Measurements from ENCODE around the gene ZP1. TPM values are rescaled to one million over a fixed set of nuclear protein-coding genes. Genes with fewer than 3 reads are reported as not detected.

ZP1 gene
- total RNA-seq, 1 experiment from 2014 or later: not detected

GRCh38 chr11:60852982-60853950 is 14.1 kb upstream of the ZP1 start:
- no peak for DNase-seq (ENCODE audit: unreplicated experiment)
- Mint-ChIP-seq H3K4me3 (ENCODE audit: unreplicated experiment) (no peak overlapping the region), H3K36me3 (ENCODE audit: insufficient read depth, unreplicated experiment) (peaks cover 25% of the 10 kb centered on the region), H3K9me3 (ENCODE audit: unreplicated experiment) (no peaks in the 10 kb centered on the region), H3K27ac (ENCODE audit: low read depth, unreplicated experiment) (no peak overlapping the region), H3K27me3 (ENCODE audit: insufficient read depth, unreplicated experiment) (no peaks in the 10 kb centered on the region), H3K4me1 (ENCODE audit: insufficient read depth, unreplicated experiment) (no peaks in the 10 kb centered on the region)
- intact Hi-C loops (cut with micrococcal nuclease): no loop called here
- CTCF ChIA-PET: no interaction called here
- no peak for TF ChIP-seq CTCF (IDR thresholded peaks at IDR 0.05; ENCODE audit: unreplicated experiment)
- BruUV-seq (replicated peaks): no TSS peak
- POLR2A ChIA-PET: no interaction called here

- TF ChIP-seq CTCF (IDR thresholded peaks at IDR 0.05; ENCODE audit: unreplicated experiment): no peak
- ChIA-PET CTCF (no interaction called here), POLR2A (no interaction called here)
- Mint-ChIP-seq H3K4me3 (ENCODE audit: unreplicated experiment) (no peak overlapping the region), H3K27ac (ENCODE audit: low read depth, unreplicated experiment) (no peak overlapping the region), H3K27me3 (ENCODE audit: insufficient read depth, unreplicated experiment) (no peaks in the 10 kb centered on the region), H3K36me3 (ENCODE audit: insufficient read depth, unreplicated experiment) (peaks cover 20% of the 10 kb centered on the region), H3K9me3 (ENCODE audit: unreplicated experiment) (no peaks in the 10 kb centered on the region), H3K4me1 (ENCODE audit: insufficient read depth, unreplicated experiment) (no peaks in the 10 kb centered on the region)
- BruUV-seq (replicated peaks): no TSS peak
- intact Hi-C loops (cut with micrococcal nuclease): no loop called here
- no peak for DNase-seq (ENCODE audit: unreplicated experiment)
These were observed 13.0 kb upstream of the ZP1 start for GRCh38 chr11:60854140-60854846.

GRCh38 chr11:60854847-60855725 is 12.3 kb upstream of the ZP1 start:
- CTCF ChIA-PET: interaction anchor here (0.6 to 1.0 kb wide), 5 partner anchors 11 to 44 kb away, joined by 3 to 6 read pairs (median 5); no protein-coding TSS in a partner anchor
- Mint-ChIP-seq H3K4me1 (ENCODE audit: insufficient read depth, unreplicated experiment) (no peaks in the 10 kb centered on the region), H3K27ac (ENCODE audit: low read depth, unreplicated experiment) (no peak overlapping the region), H3K27me3 (ENCODE audit: insufficient read depth, unreplicated experiment) (no peaks in the 10 kb centered on the region), H3K4me3 (ENCODE audit: unreplicated experiment) (no peak overlapping the region), H3K9me3 (ENCODE audit: unreplicated experiment) (no peaks in the 10 kb centered on the region), H3K36me3 (ENCODE audit: insufficient read depth, unreplicated experiment) (peaks cover 15% of the 10 kb centered on the region)
- no TSS peak for BruUV-seq (replicated peaks)
- POLR2A ChIA-PET: interaction anchor here (0.6 kb wide), 1 partner anchor 35 kb away, joined by 3 read pairs; no protein-coding TSS in a partner anchor
- no peak for DNase-seq (ENCODE audit: unreplicated experiment)
- TF ChIP-seq CTCF (IDR thresholded peaks at IDR 0.05; ENCODE audit: unreplicated experiment): no peak
- intact Hi-C loops (cut with micrococcal nuclease): no loop called here
